ENCODE results near the gene LMO2. TPM values are rescaled to one million over a fixed set of nuclear protein-coding genes. Genes with fewer than 3 reads are reported as not detected.
A peak's percentile ranks its signal among the peaks of the same experiment; 100 is the strongest.

The LMO2 gene
- total RNA-seq, 1 donor from 2014 or later = 2.5 TPM

- peak; percentile 60 for DNase-seq (ENCODE audit: low read depth)
- peaks cover 3% of the 10 kb centered on the region for H3K27me3 ChIP-seq (ENCODE audit: control insufficient read depth, insufficient read depth, low read length)
- H3K4me3 ChIP-seq (ENCODE audit: low read depth, low read length) = no peak overlapping the region
- H3K36me3 ChIP-seq (ENCODE audit: control insufficient read depth, insufficient read depth, low read length) = no peaks in the 10 kb centered on the region
- TF ChIP-seq CTCF (IDR thresholded peaks at IDR 0.05; ENCODE audit: insufficient read depth, low read length, poor library complexity, severe bottlenecking) = peak; percentile 10
Observed at GRCh38 chr11:33835143-33835878, 56.6 kb downstream of the LMO2 start.

GRCh38 chr11:33832676-33833075, 59.2 kb downstream of the LMO2 start:
- H3K36me3 ChIP-seq (ENCODE audit: control insufficient read depth, insufficient read depth, low read length) = no peaks in the 10 kb centered on the region

DNA sequence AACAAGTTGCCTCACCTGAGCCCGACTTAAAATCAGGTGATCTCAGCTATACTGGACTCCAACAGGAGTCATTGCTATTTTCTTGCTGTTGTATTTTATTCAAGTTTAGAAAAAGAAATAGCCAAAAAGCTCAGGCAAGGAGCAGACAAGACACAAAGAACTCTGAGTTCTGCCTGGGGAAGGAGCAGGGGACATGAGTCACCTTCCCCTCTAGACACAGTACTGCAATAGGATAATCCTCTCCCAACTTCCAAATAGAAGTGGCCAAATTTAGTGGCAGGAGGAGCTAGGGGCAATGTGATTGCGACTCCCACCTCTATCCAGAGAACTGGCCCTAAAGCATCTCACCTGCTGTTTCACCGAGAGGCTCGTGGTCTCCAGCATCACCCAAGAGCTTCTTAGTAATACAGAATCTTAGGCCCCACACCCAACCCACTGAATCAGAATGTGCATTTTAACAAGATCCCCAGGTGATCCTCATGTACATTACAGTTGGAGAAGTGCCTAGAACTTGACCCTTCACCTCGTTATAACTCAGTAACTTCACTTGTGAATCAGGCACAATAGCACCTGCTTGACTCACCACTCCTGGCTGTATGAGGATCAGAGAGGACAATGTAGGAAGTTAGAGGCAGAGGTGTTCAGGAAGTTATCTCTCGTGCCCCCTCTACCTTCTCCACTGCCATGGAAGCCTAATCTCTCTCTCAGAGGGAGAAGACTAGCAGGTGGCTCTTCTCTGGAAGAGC, 60.8 kb downstream of the LMO2 start:
- peak; percentile 42 for DNase-seq (ENCODE audit: low read depth)
- Histone ChIP-seq H3K27me3 (ENCODE audit: control insufficient read depth, insufficient read depth, low read length) (peaks cover 11% of the 10 kb centered on the region), H3K4me3 (ENCODE audit: low read depth, low read length) (no peak overlapping the region), H3K36me3 (ENCODE audit: control insufficient read depth, insufficient read depth, low read length) (no peaks in the 10 kb centered on the region)
- TF ChIP-seq CTCF (IDR thresholded peaks at IDR 0.05; ENCODE audit: insufficient read depth, low read length, poor library complexity, severe bottlenecking) = no peak

More at GRCh38 chr11:33832676-33833075, 59.2 kb downstream of the LMO2 start:
- H3K4me3 ChIP-seq (ENCODE audit: low read depth, low read length) = no peak overlapping the region
- H3K27me3 ChIP-seq (ENCODE audit: control insufficient read depth, insufficient read depth, low read length) = peaks cover 11% of the 10 kb centered on the region
- DNase-seq (ENCODE audit: low read depth) = no peak
- TF ChIP-seq CTCF (IDR thresholded peaks at IDR 0.05; ENCODE audit: insufficient read depth, low read length, poor library complexity, severe bottlenecking) = no peak

DNA sequence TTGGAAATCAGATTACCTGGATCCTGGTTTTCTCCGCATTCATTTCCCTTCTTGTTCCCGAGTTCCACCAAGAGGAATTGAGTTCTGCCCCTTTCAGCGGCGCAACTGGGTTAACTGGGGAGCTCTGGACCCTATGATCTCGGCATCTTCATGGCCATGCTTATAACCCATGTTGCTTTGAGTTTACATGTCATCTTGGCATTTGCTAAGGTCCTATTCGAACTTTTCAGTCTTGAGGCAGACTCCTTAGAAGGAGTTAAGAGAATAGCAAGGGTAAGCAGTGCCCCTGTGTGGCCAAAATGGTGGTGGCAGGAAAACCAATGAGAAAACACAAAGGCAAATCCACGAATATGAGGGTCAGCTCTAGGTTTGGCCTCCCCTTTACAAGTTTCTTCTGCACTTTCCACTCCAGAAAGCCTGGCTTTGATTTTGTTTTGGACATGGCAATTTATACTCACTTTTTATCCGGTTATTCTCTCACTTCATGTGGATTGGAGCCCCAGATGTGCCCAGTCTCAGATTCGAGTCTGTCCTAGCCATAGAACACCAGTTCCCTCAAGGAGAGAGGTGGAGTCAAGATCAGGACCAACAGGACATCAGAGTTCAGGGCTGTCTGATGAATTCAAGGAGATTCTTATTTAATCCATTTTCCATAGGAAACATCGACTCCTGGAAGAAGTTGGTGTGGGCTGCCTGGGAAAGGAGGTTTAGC, 62.3 kb downstream of the LMO2 start:
- peaks cover 11% of the 10 kb centered on the region for H3K27me3 ChIP-seq (ENCODE audit: control insufficient read depth, insufficient read depth, low read length)
- no peaks in the 10 kb centered on the region for H3K36me3 ChIP-seq (ENCODE audit: control insufficient read depth, insufficient read depth, low read length)
- peak; percentile 41 for DNase-seq (ENCODE audit: low read depth)
- peak overlapping the region; percentile 39 for H3K4me3 ChIP-seq (ENCODE audit: low read depth, low read length)
- peak; percentile 89 for TF ChIP-seq CTCF (IDR thresholded peaks at IDR 0.05; ENCODE audit: insufficient read depth, low read length, poor library complexity, severe bottlenecking)

DNA sequence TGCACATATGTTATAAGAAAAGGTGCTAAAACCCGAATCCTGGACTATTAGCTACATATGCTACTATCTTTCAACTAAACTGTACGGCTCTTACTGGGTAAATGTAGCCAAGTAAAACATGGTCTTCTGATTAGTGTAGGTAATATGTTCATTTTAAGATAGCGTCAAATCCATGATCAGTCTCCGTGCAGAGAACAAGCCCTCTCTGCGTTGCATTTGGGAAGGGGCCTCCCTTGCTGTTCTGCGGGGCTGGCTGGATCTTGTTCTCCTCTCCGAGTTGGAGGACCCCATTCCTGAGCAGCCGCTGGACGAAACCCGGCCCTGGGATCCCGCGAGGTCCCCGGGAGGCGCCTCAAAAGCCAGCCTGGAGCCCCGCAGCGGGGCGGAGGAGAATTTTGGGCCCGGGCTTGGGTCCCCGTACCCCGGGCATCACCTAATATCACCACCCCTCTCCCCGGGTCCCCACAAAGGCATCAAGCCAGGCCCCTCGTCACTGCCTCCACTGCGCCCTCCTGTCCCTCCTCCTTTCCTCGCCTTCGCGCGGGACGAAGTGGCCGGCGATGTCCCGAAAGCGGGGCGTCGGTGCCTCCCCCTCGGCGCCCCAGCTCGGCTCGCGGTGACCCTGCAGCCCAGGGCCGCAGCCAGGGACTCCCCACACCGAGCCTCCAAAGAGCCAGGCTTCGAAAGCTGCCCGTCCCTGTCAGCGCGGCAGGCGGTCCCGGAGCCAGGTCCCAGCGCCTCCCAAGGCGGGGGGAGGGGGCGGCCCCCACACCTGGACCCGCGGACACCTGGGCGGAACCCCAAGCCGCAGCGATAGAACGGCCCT, 63.1 kb downstream of the LMO2 start:
- Histone ChIP-seq H3K27me3 (ENCODE audit: control insufficient read depth, insufficient read depth, low read length) (peaks cover 8% of the 10 kb centered on the region), H3K4me3 (ENCODE audit: low read depth, low read length) (peak overlapping the region; percentile 39), H3K36me3 (ENCODE audit: control insufficient read depth, insufficient read depth, low read length) (no peaks in the 10 kb centered on the region)
- no peak for TF ChIP-seq CTCF (IDR thresholded peaks at IDR 0.05; ENCODE audit: insufficient read depth, low read length, poor library complexity, severe bottlenecking)
- DNase-seq (ENCODE audit: low read depth) = no peak

Measured in kidney epithelial cell (primary cell).